SJCRH30 (cell line): ENCODE data around the gene AGAP1. TPM values are rescaled to one million over a fixed set of nuclear protein-coding genes. Genes with fewer than 3 reads are reported as not detected.
A peak's percentile ranks its signal among the peaks of the same experiment; 100 is the strongest.

Experiments used
- DNase-seq, 2 experiments: peaks; one replicate each; pipeline ENCODE4 v3.0.0-alpha.2; 2015 to 2020
- H3K27ac ChIP-seq: fragments of 250-450 bp; sonication (Bioruptor Pico); 2 replicates; pipeline ENCODE4 v1.5.1; 2020; ENCODE audit warnings: mild to moderate bottlenecking, moderate library complexity
- H3K27me3 ChIP-seq: fragments of 250-450 bp; sonication (Bioruptor Pico); 2 replicates; pipeline ENCODE4 v1.5.1; 2020; ENCODE audit warnings: mild to moderate bottlenecking, moderate library complexity
- H3K36me3 ChIP-seq: fragments of 250-450 bp; sonication (Bioruptor Pico); 2 replicates; pipeline ENCODE4 v1.5.1; 2020; ENCODE audit warnings: mild to moderate bottlenecking, moderate library complexity
- H3K4me1 ChIP-seq: fragments of 250-450 bp; sonication (Bioruptor Pico); 2 replicates; pipeline ENCODE4 v1.5.1; 2020; ENCODE audit warnings: mild to moderate bottlenecking, moderate library complexity
- H3K4me3 ChIP-seq: fragments of 250-450 bp; sonication (Bioruptor Pico); 2 replicates; pipeline ENCODE4 v1.5.1; 2020; ENCODE audit warnings: mild to moderate bottlenecking, moderate library complexity
- H3K9me3 ChIP-seq: fragments of 250-450 bp; sonication (Bioruptor Pico); replicated peaks from 2 replicates; pipeline ENCODE4 v1.5.1; 2020; ENCODE audit warnings: mild to moderate bottlenecking, moderate library complexity
- total RNA-seq: library from RNA; depleted of rRNA; stranded (reverse); fragments of >200 nt; shearing (Covaris generic); gene quantifications from 2 replicates; pipeline ENCODE4 v1.2.3, GENCODE V29; 2014

The AGAP1 gene
- total RNA-seq, 1 experiment from 2014 or later = 27.8 TPM

- H3K36me3 ChIP-seq = peaks cover 5% of the 10 kb centered on the region
- no peak overlapping the region for H3K4me3 ChIP-seq
- no peaks in the 10 kb centered on the region for H3K9me3 ChIP-seq
- peak; percentile 54 to 63 for DNase-seq
- no peak overlapping the region for H3K27ac ChIP-seq
- H3K27me3 ChIP-seq = no peaks in the 10 kb centered on the region
- H3K4me1 ChIP-seq = no peaks in the 10 kb centered on the region; the same call in 1 of the 2 replicates
These were observed 247.0 kb downstream of the AGAP1 start for GRCh38 chr2:235740821-235741220.

DNA sequence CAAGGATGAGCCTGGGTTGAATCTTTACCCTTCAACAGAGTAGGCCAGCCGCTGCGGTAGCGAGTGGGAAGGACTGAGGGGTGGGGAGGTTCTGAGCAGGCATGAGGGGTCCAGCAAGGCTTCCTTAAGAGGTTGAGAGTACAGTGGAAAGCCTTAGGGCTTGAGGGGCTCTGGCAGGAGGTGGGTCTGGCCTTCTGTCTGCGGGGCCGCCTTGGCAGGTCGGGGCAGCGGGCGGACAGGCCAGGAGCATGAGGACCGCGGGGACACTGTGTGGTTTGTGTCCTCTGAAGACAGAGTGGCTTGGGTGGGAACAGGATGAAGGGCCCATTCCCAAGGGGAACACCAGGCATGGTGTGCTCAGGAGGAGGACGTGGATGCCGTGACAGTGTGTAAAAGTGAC, 250.3 kb downstream of the AGAP1 start:
- no peak overlapping the region for H3K4me3 ChIP-seq
- no peaks in the 10 kb centered on the region for H3K27me3 ChIP-seq

DNA sequence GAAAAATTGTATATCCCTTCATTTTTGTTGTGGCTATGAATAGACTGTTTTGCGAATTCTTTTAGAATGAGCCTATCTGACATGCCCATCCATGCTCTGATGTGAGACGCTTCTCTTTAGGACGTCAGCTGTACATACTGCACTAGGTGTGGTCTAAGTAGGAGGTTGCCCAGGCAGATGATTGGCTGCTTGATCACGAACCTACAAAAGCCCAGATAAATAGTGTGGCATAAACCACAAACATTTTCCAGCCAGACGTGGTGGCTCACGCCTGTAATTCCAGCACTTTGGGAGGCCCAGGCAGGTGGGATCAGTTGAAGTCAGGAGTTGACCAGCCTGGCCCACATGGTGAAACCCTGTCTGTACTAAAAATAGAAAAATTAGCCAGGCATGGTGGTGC, 251.8 kb downstream of the AGAP1 start:
- Histone ChIP-seq H3K4me1 (peaks cover 21% of the 10 kb centered on the region), H3K4me3 (no peak overlapping the region), H3K9me3 (no peaks in the 10 kb centered on the region), H3K27me3 (no peaks in the 10 kb centered on the region), H3K27ac (no peak overlapping the region), H3K36me3 (peaks cover 5% of the 10 kb centered on the region; the same call in 1 of the 2 replicates)
- peak in 1 of 2 experiments; percentile 38 for DNase-seq

More for the DNA sequence above, 250.3 kb downstream of the AGAP1 start:
- Histone ChIP-seq H3K4me1 (peaks cover 15% of the 10 kb centered on the region), H3K36me3 (peaks cover 5% of the 10 kb centered on the region; the same call in 1 of the 2 replicates), H3K9me3 (no peaks in the 10 kb centered on the region), H3K27ac (no peak overlapping the region)
- no peak for DNase-seq

DNA sequence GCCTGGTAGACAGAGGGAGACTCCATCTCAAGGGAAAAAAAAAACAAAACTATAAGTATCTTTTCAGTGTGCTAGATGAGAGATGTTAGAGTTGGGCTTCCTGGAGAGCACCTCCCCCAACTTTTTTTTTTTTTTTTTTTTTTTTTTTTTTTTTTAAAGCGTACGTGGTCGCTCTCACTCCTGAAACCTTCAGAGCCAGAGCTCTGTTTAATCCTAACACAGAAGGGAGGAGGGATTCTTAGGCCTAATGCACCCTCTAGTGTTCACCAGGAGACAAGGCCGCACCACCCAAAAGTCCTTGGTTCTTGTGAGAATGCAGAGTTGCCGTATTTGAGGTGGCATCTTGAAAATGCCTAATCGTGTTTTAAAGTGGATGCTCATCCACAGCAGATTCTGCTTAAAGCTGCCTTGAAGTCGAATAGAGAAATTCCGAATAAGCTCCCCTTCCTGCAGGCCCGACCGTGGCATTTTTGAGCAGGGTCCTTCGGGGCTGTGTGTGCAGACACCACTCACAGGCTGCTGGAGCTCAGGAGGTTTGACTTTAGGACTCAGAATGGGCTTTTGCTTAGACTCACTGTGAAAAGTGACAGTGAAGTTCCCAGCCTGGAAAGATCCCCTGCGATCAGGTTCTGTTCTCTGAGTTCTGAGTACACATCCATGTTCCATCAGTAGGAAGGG, 252.6 kb downstream of the AGAP1 start:
- Histone ChIP-seq H3K27ac (no peak overlapping the region), H3K27me3 (no peaks in the 10 kb centered on the region), H3K4me3 (no peak overlapping the region), H3K9me3 (no peaks in the 10 kb centered on the region), H3K4me1 (peaks cover 21% of the 10 kb centered on the region), H3K36me3 (peaks cover 8% of the 10 kb centered on the region; the same call in 1 of the 2 replicates)
- peak; percentile 76 to 93 for DNase-seq

GRCh38 chr2:235747001-235747785, 253.3 kb downstream of the AGAP1 start:
- Histone ChIP-seq H3K27ac (no peak overlapping the region), H3K9me3 (no peaks in the 10 kb centered on the region), H3K4me1 (peaks cover 21% of the 10 kb centered on the region), H3K27me3 (no peaks in the 10 kb centered on the region), H3K36me3 (peaks cover 3% of the 10 kb centered on the region; the same call in 1 of the 2 replicates), H3K4me3 (no peak overlapping the region)
- DNase-seq = no peak

DNA sequence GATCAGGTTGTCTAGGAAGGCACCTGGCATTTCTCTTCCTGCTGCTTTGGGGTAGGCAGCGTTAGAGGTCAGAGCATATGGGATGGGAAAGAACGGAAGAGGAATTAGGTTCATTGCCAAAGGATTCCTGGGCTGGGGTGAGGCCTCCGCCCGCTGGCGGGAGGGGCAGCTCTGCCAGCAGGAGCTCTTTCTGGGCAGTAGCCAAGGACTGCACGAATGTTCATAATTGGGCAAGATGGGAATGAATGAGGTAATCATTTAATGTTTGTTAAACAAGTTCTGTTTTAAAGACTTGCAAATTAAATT, 253.9 kb downstream of the AGAP1 start:
- H3K27ac ChIP-seq = no peak overlapping the region
- H3K4me3 ChIP-seq = no peak overlapping the region
- H3K4me1 ChIP-seq = peaks cover 21% of the 10 kb centered on the region
- peaks cover 3% of the 10 kb centered on the region; the same call in 1 of the 2 replicates for H3K36me3 ChIP-seq
- no peak for DNase-seq
- H3K27me3 ChIP-seq = no peaks in the 10 kb centered on the region
- H3K9me3 ChIP-seq = no peaks in the 10 kb centered on the region

GRCh38 chr2:235749121-235749770, 255.4 kb downstream of the AGAP1 start:
- Histone ChIP-seq H3K27me3 (no peaks in the 10 kb centered on the region), H3K9me3 (no peaks in the 10 kb centered on the region), H3K27ac (peak overlapping the region; percentile 23; the same call in 1 of the 2 replicates), H3K4me1 (peaks cover 27% of the 10 kb centered on the region), H3K4me3 (no peak overlapping the region), H3K36me3 (peaks cover 3% of the 10 kb centered on the region; the same call in 1 of the 2 replicates)
- peak; percentile 80 to 89 for DNase-seq

DNA sequence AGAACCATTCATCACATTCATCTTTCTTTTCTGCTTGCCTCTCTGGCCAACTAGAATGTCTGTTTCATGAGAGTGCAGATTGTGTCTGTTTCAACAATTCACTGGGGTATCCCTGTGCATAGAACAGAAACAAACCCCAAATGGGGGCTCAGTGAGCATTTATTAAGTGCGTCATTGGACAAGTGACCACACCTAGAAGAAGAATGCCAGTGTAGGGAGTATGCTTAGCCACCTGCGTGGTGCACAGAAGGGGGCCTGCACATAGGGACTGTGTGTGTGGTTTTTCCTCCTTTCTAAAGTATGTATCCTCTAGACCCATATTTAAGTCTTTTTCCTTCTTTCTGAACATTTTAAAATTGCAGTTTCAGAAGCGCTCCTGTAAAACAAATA, 255.9 kb downstream of the AGAP1 start:
- peak overlapping the region; percentile 23; the same call in 1 of the 2 replicates for H3K27ac ChIP-seq
- peaks cover 31% of the 10 kb centered on the region for H3K4me1 ChIP-seq
- H3K4me3 ChIP-seq = no peak overlapping the region
- no peaks in the 10 kb centered on the region for H3K27me3 ChIP-seq
- DNase-seq = no peak
- no peaks in the 10 kb centered on the region for H3K9me3 ChIP-seq
- peaks cover 3% of the 10 kb centered on the region; the same call in 1 of the 2 replicates for H3K36me3 ChIP-seq

DNA sequence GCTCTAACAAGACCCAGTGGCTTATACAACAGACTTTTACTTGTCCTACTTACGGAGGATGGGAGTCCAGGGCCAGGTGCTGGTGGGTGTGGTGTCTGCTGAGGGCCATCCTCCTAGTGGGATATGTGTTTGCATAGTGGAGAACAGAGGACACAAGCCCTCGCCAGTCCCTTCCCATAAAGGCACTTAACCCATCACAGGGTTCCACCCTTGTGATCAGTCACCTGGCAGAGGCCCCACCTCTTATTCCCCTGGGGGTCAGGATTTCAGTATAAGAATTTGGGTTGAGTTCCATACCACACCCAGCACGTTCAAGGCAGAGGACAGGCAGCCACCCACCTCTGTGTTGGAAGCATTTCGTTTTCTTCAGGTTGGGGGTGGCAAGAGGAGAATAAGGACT, 259.0 kb downstream of the AGAP1 start:
- H3K36me3 ChIP-seq = peaks cover 3% of the 10 kb centered on the region; the same call in 1 of the 2 replicates
- no peak overlapping the region for H3K27ac ChIP-seq
- H3K4me1 ChIP-seq = peaks cover 28% of the 10 kb centered on the region
- no peaks in the 10 kb centered on the region for H3K9me3 ChIP-seq
- no peaks in the 10 kb centered on the region for H3K27me3 ChIP-seq
- H3K4me3 ChIP-seq = no peak overlapping the region
- DNase-seq = no peak

GRCh38 chr2:235754357-235755207, 260.7 kb downstream of the AGAP1 start:
- Histone ChIP-seq H3K27ac (peak overlapping the region; percentile 15; the same call in 1 of the 2 replicates), H3K4me3 (no peak overlapping the region), H3K4me1 (peaks cover 12% of the 10 kb centered on the region), H3K36me3 (peaks cover 6% of the 10 kb centered on the region; the same call in 1 of the 2 replicates), H3K27me3 (no peaks in the 10 kb centered on the region), H3K9me3 (no peaks in the 10 kb centered on the region)
- DNase-seq = peak in 1 of 2 experiments; percentile 57

DNA sequence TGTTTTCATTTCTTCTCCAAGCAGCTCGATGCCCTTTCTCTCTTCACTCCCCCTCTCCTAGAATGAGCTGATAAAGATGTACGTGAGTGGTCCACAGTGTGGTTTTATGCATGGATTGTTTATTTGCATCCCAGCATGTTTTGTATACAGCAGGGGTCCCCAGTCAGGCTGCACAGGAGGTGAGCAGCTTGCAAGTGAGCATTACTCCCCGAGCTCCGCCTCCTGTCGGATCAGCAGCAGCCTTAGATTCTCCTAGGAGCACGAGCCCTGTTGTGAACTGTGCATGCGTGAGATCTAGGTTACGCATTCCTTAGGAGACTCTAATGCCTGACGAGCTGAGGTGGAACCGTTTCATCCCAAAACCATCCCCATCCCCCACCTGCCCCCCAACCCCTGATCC, 262.6 kb downstream of the AGAP1 start:
- DNase-seq = no peak
- H3K9me3 ChIP-seq = no peaks in the 10 kb centered on the region
- H3K4me1 ChIP-seq = peaks cover 10% of the 10 kb centered on the region
- H3K36me3 ChIP-seq = 0 out of 2 replicates have a peak, but pooled peaks cover 3% of the 10 kb centered on the region
- no peak overlapping the region for H3K4me3 ChIP-seq
- no peak overlapping the region for H3K27ac ChIP-seq
- H3K27me3 ChIP-seq = no peaks in the 10 kb centered on the region

DNA sequence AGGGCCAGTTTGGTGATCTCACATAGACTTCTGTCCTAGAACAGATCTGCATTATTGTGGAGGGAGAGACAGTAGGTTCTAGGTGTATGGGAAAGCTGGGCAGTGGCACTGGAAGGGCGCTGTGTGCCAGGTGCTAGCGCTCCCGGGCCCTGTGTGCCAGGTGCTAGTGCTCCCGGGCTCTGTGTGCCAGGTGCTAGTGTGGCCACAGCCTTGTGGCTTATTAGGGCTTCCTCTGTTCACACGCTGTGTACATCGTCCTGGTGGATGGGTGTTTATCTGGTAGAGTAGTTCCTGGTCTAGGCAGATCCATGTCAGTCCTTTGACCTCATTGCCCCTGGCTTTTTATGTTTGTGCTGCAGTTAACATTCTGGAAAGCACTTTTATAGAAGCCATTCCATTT, 263.4 kb downstream of the AGAP1 start:
- H3K4me3 ChIP-seq = no peak overlapping the region

DNA sequence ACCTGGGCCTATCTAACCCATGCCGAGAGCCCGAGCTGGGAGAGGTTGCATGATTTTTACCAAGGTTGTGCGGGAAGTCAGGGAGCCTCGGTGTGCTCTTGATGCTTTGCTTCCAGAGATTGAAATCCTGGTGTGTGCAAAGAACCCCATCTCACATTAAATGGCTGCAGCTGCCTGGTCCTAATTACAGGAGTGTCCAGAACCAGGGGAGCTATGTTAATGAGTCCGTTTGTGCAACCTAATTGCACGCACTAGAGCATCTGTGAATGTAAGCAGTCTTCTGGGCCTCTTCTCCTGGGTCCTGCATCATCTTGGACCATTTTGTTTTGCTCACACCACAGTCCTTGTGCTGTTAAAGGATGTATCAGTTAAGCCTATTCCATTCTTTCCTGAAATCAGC, 263.8 kb downstream of the AGAP1 start:
- Histone ChIP-seq H3K27me3 (no peaks in the 10 kb centered on the region), H3K36me3 (0 out of 2 replicates have a peak, but pooled peaks cover 3% of the 10 kb centered on the region), H3K4me3 (no peak overlapping the region), H3K4me1 (peaks cover 10% of the 10 kb centered on the region), H3K9me3 (no peaks in the 10 kb centered on the region), H3K27ac (no peak overlapping the region)
- no peak for DNase-seq

More for the DNA sequence above, 263.4 kb downstream of the AGAP1 start:
- no peak for DNase-seq
- no peak overlapping the region for H3K27ac ChIP-seq
- H3K4me1 ChIP-seq = peaks cover 10% of the 10 kb centered on the region
- H3K27me3 ChIP-seq = no peaks in the 10 kb centered on the region
- 0 out of 2 replicates have a peak, but pooled peaks cover 3% of the 10 kb centered on the region for H3K36me3 ChIP-seq
- H3K9me3 ChIP-seq = no peaks in the 10 kb centered on the region
